ENCODE measurements around the gene OXT.
"Not testable (repeated sequence)": the region's sequence is repeated elsewhere in the genome, so short reads cannot be mapped to it uniquely, and the experiment has no call there.

The OXT gene

DNA sequence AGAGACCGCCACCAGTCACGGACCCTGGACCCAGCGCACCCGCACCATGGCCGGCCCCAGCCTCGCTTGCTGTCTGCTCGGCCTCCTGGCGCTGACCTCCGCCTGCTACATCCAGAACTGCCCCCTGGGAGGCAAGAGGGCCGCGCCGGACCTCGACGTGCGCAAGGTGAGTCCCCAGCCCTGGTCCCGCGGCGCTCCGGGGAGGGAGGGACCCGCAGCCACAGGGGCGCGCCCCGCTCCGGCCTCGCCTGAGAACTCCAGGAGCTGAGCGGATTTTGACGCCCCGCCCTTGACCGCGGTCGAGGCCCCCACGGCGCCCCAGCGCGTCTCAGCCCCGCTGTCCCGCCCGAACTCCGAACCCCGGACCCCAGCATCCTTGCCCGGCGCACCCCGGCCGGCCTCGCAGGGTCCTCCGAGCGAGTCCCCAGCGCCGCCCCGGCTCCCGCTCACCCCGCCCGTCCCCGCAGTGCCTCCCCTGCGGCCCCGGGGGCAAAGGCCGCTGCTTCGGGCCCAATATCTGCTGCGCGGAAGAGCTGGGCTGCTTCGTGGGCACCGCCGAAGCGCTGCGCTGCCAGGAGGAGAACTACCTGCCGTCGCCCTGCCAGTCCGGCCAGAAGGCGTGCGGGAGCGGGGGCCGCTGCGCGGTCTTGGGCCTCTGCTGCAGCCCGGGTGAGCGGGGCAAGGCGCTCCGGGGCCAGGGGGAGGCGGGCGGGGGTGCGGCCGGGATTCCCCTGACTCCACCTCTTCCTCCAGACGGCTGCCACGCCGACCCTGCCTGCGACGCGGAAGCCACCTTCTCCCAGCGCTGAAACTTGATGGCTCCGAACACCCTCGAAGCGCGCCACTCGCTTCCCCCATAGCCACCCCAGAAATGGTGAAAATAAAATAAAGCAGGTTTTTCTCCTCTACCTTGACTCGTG, at the start of gene OXT:
Gene OXT, plus strand, starts transcription at position 11 of the 920 bp plus-strand sequence. Its CDS starts 36 bp downstream, at position 47.
- POLR2A ChIA-PET: no interaction called here
- no peak for DNase-seq (ENCODE audit: extremely low spot score)
- CTCF ChIA-PET: no interaction called here
- no peak for TF ChIP-seq NFRKB (IDR thresholded peaks at IDR 0.05)
- TF ChIP-seq FOXA1 (IDR thresholded peaks at IDR 0.05): no peak
- no peak for TF ChIP-seq FOXK2 (IDR thresholded peaks at IDR 0.05)
- TF ChIP-seq TARDBP (IDR thresholded peaks at IDR 0.05): no peak
- no peak for TF ChIP-seq ZNF384 (IDR thresholded peaks at IDR 0.05)
- no peak for TF ChIP-seq CTBP1 (IDR thresholded peaks at IDR 0.05; ENCODE audit: borderline replicate concordance)
- TF ChIP-seq LEF1 (IDR thresholded peaks at IDR 0.05; ENCODE audit: borderline replicate concordance): no peak
- TF ChIP-seq L3MBTL2 (conservative IDR thresholded peaks at IDR 0.05): no peak
- no peak for TF ChIP-seq HDGF (IDR thresholded peaks at IDR 0.05; ENCODE audit: borderline replicate concordance)
- TF ChIP-seq, protein P1, sequence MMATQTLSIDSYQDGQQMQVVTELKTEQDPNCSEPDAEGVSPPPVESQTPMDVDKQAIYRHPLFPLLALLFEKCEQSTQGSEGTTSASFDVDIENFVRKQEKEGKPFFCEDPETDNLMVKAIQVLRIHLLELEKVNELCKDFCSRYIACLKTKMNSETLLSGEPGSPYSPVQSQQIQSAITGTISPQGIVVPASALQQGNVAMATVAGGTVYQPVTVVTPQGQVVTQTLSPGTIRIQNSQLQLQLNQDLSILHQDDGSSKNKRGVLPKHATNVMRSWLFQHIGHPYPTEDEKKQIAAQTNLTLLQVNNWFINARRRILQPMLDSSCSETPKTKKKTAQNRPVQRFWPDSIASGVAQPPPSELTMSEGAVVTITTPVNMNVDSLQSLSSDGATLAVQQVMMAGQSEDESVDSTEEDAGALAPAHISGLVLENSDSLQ (IDR thresholded peaks at IDR 0.05): no peak
- no peak for TF ChIP-seq BHLHE40 (IDR thresholded peaks at IDR 0.05; ENCODE audit: borderline replicate concordance)
- TF ChIP-seq ARNT (IDR thresholded peaks at IDR 0.05): no peak
- no peak for TF ChIP-seq ELF4 (IDR thresholded peaks at IDR 0.05)
- TF ChIP-seq SP1 (IDR thresholded peaks at IDR 0.05): no peak
- no peak for TF ChIP-seq SUZ12 (IDR thresholded peaks at IDR 0.05)
- no peak for TF ChIP-seq FOXM1 (IDR thresholded peaks at IDR 0.05; ENCODE audit: borderline replicate concordance)

DNA sequence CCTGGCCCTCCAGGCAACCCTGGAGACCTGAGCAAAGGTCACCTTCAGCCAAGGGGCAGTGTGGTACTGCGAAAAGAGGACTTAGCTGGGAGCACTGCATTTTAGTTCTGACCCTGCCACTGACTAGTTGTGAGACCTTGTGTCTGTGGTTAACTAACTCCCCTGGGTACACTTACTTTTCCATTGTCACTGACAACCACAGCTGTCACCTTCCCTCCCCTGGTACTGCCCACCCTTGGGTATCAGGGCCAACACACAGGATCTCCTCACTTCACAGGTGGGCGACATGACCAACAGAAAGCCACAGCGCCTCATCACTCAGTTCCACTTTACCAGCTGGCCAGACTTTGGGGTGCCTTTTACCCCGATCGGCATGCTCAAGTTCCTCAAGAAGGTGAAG, 49.6 kb upstream of the OXT start:
- POLR2A ChIA-PET: no interaction called here
- CTCF ChIA-PET: no interaction called here
- TF ChIP-seq FOXM1 (IDR thresholded peaks at IDR 0.05; ENCODE audit: borderline replicate concordance) (no peak), CTBP1 (IDR thresholded peaks at IDR 0.05; ENCODE audit: borderline replicate concordance) (no peak), FOXK2 (IDR thresholded peaks at IDR 0.05) (no peak), ZNF384 (IDR thresholded peaks at IDR 0.05) (no peak), L3MBTL2 (conservative IDR thresholded peaks at IDR 0.05) (no peak)
- TF ChIP-seq, protein P1 (IDR thresholded peaks at IDR 0.05): no peak
- DNase-seq (ENCODE audit: extremely low spot score): no peak

DNA sequence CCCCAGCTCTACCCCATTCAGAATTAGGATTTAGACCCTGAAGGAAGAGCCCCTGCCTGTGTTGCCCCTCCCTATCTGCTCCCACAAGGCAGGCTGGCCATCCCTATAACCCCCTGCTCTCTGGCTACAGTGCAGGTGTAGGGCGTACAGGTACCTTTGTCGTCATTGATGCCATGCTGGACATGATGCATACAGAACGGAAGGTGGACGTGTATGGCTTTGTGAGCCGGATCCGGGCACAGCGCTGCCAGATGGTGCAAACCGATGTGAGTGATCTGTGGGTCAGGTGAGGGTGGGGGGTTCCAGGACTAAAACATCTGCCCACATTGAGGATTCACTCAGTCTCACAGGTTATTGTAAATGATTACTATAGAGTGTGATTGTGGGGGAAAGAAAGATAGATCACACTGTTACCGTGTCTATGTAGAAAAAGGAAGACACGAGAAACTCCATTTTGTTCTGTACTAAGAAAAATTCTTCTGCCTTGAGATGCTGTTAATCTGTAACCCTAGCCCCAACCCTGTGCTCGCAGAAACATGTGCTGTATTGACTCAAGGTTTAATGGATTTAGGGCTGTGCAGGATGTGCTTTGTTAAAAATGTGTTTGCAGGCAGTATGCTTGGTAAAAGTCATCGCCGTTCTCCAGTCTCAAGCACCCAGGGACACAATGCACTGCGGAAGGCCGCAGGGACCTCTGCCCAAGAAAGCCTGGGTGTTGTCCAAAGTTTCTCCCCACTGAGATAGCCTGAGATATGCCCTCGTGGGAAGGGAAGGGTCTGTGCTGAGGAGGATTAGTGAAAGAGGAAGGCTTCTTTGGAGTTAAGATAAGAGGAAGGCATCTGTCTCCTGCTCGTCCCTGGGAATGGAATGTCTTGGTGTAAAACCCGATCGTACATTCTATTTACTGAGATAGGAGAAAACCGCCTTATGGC, 48.6 kb upstream of the OXT start:
- DNase-seq (ENCODE audit: extremely low spot score); POLR2A ChIA-PET; CTCF ChIA-PET: not testable (repeated sequence)

DNA sequence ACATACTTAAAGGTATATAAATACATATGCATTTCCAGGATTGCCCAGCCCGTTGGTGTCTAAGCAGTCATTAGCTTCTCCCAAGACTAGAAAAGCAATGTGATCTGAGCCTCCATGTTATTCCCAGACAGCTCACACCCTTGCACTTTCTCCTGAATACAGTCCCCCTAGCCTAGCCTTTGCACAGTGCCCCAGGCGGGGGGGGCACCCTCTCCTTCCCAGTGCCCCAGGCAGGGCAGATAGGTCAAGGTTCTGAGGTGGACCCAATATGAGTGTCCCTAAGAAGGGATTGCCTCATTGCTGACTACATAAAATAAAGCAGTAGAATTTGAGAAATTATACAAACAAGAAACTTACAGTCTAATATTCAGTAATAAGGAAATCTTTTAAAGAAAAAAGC, 43.4 kb upstream of the OXT start:
- TF ChIP-seq TARDBP (IDR thresholded peaks at IDR 0.05) (no peak), FOXK2 (IDR thresholded peaks at IDR 0.05) (no peak), L3MBTL2 (conservative IDR thresholded peaks at IDR 0.05) (no peak), SUZ12 (IDR thresholded peaks at IDR 0.05) (no peak), HDGF (IDR thresholded peaks at IDR 0.05; ENCODE audit: borderline replicate concordance) (no peak), LEF1 (IDR thresholded peaks at IDR 0.05; ENCODE audit: borderline replicate concordance) (no peak)
- TF ChIP-seq, protein P1 (IDR thresholded peaks at IDR 0.05): no peak
- no peak for DNase-seq (ENCODE audit: extremely low spot score)
- POLR2A ChIA-PET: no interaction called here
- CTCF ChIA-PET: no interaction called here

DNA sequence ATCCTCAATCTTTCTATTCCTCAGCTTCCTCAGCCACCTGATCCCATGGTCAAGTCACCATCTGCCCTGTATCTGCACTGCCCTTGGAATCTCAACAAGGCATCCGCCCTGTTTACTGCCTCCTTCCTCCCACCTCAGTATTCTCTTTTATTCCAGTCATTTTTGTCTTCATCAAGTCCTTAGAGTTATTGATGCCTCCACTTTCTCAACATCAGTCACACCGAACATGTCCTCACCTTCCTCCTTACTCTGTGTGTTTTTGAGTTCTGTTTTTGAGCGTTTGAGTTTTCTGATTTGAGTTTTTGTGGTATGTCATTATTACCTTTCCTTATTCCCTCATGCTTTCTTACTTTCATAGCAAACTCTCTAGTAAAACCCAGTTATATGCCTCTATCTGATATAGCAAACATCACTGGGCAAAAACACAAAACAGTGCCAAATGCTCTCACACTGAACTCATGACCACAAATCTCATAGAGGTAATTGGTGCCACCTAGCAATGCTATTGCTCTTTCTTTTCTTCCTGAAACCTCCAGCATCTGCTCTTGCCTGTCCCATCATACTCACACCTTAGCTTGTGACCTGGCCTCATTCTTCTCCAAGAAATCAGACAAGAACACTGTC, 39.8 kb upstream of the OXT start:
- ChIA-PET CTCF (no interaction called here), POLR2A (no interaction called here)
- DNase-seq (ENCODE audit: extremely low spot score): no peak
- TF ChIP-seq TARDBP (IDR thresholded peaks at IDR 0.05) (no peak), BHLHE40 (IDR thresholded peaks at IDR 0.05; ENCODE audit: borderline replicate concordance) (no peak), FOXM1 (IDR thresholded peaks at IDR 0.05; ENCODE audit: borderline replicate concordance) (no peak), FOXA1 (IDR thresholded peaks at IDR 0.05) (no peak), ELF4 (IDR thresholded peaks at IDR 0.05) (no peak), NFRKB (IDR thresholded peaks at IDR 0.05) (no peak), L3MBTL2 (conservative IDR thresholded peaks at IDR 0.05) (no peak), CTBP1 (IDR thresholded peaks at IDR 0.05; ENCODE audit: borderline replicate concordance) (no peak), SP1 (IDR thresholded peaks at IDR 0.05) (no peak)

DNA sequence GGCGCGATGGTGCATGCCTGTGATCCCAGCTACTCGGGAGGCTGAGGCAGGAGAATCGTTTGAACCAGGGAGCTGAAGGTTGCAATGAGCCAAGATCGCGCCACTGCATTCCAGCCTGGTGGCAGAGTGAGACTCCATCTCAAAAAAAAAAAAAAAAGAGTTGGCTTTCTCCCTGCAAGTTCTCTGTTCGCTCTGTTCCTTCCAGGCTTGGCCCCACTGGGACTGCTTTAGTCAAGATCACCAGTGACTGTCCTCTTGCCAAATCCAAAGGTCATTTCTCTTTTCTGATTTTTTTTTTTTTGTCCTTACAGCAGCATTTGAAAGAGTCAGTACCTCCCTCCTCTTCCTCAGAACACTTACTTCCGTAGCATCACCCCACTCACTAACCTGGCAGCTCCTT, 38.8 kb upstream of the OXT start:
- no peak for DNase-seq (ENCODE audit: extremely low spot score)
- ChIA-PET CTCF (no interaction called here), POLR2A (no interaction called here)
- TF ChIP-seq, protein P1 (IDR thresholded peaks at IDR 0.05): no peak
- TF ChIP-seq NFRKB (IDR thresholded peaks at IDR 0.05) (no peak), CTBP1 (IDR thresholded peaks at IDR 0.05; ENCODE audit: borderline replicate concordance) (no peak), FOXM1 (IDR thresholded peaks at IDR 0.05; ENCODE audit: borderline replicate concordance) (no peak), TARDBP (IDR thresholded peaks at IDR 0.05) (no peak), FOXA1 (IDR thresholded peaks at IDR 0.05) (no peak), HDGF (IDR thresholded peaks at IDR 0.05; ENCODE audit: borderline replicate concordance) (no peak), LEF1 (IDR thresholded peaks at IDR 0.05; ENCODE audit: borderline replicate concordance) (no peak), ZNF384 (IDR thresholded peaks at IDR 0.05) (no peak), ARNT (IDR thresholded peaks at IDR 0.05) (no peak), ELF4 (IDR thresholded peaks at IDR 0.05) (no peak), L3MBTL2 (conservative IDR thresholded peaks at IDR 0.05) (no peak), FOXK2 (IDR thresholded peaks at IDR 0.05) (no peak), SP1 (IDR thresholded peaks at IDR 0.05) (no peak), BHLHE40 (IDR thresholded peaks at IDR 0.05; ENCODE audit: borderline replicate concordance) (no peak), SUZ12 (IDR thresholded peaks at IDR 0.05) (no peak)

All from HEK293T (cell line).